Suppressor macrophage treated with lipopolysaccharide for 1 hour (primary cell): ENCODE data around the gene HPCAL4.

Experiments
- DNase-seq, 3 donors: peaks; one replicate each; pipeline ENCODE4 v3.0.0-alpha.2; 2020 to 2022

Gene HPCAL4

DNA sequence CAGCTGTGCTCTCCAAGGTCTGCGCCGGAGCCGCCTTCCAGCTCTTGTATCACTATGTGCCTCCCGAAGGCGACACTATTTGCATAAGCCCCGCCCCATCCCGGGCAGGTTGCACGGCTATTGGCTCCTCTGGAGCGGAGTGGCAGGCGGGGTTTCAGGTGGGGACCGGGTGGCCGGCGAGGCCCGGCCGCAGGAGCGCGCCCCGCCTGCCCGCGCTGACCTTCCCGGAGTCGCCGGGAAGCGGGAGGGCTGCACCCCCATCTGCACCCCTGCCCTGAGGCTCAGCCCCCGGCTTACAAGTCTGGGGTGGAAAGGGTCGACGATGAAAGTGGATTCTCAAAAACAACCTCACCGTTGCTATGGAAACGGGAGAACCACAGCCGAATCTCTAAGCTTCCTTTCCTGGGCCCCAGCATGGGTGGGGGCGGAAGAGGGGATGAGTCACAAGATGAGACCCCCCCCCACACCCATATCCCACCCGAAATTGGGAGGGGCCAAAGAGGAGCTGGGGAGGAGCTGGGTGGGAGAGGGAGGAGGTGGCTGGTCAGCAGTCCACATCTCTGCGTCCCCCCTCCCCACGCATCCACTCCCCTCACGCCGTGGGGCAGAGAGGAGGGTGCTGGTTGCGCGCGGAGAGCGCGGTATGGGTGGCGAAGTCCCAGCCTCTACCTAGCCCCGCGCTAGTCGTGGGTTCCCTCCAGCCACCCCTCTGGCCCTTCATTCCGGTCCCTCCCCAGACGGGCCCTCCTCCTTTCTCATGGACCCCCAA is at the start of gene HPCAL4:
Gene HPCAL4 (minus strand): TSS at position 51 of the 769 bp plus-strand sequence. CDS start 6,830 bp downstream, outside the sequence.
- DNase-seq = peak; percentile 77 to 88 (median 79)

DNA sequence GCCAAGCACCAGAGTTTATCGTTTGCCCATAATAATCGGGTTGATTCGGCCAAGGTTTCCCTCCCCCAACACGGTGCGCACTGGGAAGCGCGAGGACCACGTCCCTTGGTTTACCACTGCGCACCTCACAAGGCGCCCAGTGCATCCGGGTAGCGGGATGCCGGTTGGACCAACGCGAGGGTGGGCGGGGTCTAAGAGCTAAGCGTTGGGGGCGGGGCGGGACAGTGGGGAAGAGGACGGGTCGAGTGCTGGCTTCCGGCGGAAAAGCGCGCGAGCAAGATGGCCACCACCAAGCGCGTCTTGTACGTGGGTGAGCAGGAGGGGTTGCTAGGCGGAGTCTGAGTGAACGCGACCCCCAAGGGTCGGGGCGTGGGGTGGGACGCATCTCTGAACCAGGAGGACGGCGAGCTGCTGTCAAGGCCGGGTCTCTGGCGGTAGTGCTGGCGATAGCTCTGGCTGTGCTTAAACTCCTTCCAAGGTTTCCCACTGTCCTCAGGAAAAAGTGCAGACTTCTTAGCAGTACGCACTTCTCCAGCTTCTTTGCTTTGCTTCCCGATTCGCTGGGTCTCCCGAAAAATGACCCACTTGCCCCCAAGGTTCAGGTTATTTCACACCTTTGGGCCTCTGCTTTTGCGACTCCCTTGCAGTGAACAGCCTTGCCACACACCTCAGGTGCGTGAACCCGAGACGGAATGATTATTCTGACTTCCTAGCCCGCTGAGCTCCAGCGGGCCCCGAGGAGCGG is 47.6 kb upstream of the HPCAL4 start, which contains the start of gene PPIE:
Gene PPIE (plus strand): TSS at position 261 of the 745 bp plus-strand sequence. CDS start 19 bp downstream, at position 280.
- DNase-seq = peak; percentile 89 to 99 (median 98)

DNA sequence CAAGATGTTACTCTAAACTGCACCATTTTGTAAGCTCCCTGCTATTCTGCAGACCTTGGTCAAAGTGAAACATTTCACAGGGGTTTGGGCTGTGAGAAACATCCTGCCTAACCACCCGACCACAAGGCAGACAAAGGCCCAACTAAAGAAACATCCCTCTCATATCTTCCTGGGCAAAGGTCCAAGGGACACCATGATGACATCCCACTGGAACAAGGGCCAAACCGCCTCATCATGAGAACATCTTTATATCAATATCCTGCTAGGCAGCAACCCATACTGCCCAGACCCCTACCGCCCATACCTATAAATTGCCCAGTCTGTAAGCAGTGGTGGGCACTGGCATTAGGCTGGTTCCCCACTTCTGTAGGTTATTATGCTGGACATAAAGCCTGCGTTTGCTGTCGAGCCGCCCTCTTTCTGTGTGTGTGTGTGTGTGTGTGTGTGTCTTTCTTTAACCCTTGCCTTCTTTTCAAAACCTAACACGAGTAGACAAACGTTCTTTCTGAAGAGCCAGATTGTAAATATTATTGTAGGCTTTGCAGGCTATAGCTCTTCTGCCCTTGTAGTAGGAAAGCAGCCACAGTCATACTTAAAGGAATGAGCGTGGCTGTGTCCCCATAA is 46.4 kb upstream of the HPCAL4 start:
- DNase-seq = no peak

DNA sequence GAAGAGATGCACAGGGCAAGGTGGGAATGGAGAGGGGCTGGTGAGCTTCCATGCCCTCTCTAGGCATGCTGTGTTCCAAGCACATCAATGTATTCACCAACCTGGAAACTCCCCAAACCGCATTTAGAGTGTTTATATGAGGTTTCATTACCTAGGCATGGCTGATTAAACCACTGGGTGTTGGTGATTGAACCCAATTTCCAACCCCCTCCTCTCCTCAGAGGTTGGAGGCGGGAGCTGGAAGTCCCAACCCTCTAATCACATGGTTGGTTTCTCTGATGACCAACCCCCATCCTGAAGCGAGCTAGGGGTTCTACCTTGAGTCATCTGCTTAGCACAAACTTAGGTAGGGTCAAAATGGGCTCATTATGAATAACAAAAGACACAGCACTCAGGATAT is 44.5 kb upstream of the HPCAL4 start:
- no peak for DNase-seq

DNA sequence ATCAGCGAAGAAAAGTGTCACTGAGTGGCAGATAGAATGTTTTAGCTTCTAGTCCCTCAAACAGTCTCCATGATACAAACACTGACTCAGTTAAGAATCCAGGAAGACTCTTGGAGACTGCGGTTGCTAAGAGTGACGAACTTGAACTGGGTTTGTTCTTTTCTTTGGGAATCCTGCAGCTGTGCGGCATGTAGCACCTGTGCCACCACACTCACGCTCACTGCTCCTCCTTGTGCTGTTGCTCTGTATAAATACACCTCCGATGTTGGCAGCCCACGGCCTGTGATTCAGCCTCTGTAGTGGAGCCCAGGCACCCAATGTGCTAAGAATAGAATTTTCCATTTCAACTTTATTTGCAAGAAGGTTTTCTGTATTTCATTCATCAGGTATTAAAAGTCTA is 41.9 kb upstream of the HPCAL4 start:
- DNase-seq = no peak

DNA sequence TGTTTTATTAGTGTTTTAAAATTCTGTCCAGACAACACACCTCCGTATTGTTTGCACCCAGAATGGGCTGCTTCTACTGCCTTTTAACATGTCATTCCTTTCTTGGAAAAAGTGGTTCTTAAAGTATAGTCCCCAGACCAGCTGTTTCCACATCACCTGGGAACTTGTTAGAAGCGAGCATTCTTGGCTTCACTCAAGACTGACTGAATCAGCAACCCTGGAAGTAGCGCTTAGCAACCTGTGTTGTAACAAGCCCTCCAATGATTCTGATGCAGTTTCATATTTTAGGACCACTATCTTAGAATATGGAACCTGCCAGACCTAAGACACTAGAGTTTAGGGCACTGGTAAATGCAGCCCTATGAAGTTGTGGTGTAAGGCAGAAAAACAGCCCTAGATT is 41.5 kb upstream of the HPCAL4 start:
- DNase-seq = no peak

DNA sequence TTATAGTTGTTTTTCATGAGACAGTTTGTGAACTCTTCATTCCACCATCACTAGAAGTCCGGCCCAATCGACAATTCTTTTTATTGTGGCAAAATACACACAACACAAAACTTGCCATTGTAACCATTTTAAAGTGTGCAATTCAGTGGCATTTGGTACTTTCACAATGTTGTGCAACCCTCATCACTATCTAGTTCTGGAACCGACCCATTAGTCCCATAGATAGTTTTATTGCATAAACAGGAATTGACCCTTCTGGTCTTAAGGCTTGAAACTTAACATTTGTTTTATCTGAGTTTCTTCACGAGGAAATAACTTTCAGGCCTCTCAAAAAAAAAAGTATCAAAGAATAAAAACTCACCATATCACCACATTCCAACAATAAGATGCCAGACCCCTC is 38.6 kb upstream of the HPCAL4 start:
- no peak for DNase-seq

DNA sequence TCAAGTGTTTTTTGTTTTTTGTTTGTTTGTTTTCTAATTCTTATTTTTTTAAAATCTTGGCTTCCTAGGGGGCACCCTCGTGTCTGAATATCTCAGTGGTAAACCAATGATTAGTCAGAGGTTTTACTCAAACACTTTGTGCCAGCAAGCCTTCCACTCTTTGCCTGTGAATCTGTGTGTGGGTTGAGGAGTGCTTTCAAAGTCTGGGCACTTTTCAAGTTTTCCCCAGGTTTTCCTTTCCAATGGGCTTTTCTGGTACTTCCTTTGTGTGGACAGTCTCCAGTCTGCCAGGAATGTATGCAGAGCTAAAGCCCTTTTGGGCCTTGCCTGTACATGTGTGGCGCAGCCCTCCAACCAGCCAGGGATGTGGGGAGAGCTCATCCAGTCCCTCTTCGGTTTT is 37.8 kb upstream of the HPCAL4 start:
- peak; percentile 28 to 47 (median 33) for DNase-seq

DNA sequence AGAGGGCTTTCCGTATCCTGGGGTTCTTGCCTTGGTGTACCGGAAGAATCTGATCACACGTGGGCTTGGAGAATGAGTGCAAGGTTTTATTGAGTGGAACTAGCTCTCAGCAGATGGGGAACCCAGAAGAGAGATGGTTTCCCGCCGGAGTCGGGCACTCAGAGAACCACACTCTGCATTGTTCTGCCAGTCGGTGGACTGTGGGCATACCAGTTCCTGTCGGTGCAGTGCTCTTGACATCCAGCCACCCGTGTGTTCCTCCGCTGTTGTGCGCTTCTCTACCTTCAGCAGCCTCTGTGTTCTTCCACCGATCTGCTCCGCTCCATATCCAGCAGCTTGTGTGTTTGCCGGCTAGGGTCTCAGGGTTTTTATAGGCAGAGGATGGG is 36.7 kb upstream of the HPCAL4 start:
- DNase-seq = no peak

DNA sequence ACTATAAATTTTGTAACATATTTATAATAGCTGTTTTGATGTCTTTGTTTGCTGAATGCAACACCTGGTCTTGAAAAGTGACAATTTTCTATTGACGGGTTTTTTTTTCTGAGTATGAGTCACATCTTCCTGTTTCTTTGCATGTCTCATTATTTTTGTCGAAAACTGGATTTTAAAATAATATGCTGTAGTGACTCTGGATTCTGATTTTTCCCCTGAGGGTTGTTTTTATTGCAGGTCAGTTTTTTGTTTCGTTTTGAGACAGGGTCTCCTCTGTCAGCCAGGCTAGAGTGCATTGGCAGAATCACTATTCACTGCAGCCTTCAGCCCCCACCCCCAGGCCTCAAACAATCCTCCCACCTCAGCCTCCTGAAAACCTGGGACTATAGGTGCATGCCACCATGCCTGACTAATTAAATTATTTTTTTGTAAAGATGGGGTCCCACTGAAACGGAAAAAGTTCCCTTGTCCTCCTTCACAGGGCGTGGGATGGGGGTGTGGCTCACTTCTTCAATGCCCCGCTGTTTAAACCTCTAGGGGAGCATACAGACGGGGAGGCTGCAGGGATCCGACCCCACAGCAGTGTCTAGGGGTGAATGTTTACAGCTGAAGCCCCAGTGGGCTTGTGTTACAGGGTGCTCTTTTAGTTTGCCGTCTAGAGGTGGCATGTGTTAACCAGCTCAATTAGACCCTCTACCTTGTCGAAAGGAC is 36.1 kb upstream of the HPCAL4 start:
- DNase-seq = peak; percentile 9 to 46 (median 36)

DNA sequence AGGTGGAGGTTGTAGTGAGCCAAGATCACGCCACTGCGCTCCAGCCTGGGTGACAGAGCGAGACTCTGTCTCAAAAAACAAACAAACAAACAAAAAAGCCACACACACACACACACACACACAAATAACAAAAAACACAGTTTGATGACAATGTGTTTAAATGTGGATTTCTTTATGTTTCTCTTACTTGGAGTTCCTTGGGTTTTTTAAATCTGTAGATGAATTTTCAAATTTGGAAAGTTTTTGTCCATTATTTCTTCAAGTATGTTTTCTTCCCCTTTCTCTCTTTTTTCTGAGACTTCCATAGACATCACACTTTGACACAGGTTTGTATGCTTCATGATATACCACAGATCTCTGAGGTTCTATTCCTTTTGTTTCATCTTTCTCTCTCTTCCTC is 35.4 kb upstream of the HPCAL4 start:
- DNase-seq = no peak

DNA sequence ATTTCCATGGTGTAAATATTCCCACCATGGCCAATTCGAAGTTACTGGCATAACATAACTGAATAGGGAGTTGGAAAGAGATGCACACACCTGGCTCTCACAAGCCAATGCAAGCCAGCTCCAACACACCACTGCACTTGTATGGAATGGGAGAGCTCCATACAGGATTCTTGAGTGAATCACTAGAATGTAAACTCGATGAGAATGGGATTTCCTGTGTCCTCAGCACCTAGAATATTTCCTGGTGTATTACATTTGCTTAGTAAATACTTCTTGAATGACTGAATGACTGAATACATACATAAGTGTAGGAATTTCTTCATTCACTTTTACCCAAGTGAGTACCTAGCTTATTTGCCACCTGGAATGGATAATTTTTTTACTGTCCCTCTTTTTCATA is 31.3 kb upstream of the HPCAL4 start:
- DNase-seq = no peak

DNA sequence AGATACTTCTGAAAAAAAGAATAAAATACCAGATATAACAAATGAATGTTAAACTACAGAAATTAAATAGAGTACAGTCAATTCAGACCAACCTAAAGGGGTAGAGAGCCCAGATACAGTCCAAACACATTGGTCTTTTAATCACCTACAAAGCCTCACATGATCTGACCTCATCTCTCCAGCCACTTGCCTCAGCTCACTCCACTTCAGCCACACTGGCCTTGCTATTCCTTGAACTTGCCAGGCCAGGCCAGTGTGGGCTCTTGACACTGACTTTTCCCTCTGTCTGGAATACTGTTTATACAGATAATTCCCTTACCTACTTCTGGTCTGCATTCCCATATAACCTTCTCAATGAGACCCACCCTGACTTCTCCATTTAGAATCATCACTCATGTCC is 30.4 kb upstream of the HPCAL4 start:
- no peak for DNase-seq

DNA sequence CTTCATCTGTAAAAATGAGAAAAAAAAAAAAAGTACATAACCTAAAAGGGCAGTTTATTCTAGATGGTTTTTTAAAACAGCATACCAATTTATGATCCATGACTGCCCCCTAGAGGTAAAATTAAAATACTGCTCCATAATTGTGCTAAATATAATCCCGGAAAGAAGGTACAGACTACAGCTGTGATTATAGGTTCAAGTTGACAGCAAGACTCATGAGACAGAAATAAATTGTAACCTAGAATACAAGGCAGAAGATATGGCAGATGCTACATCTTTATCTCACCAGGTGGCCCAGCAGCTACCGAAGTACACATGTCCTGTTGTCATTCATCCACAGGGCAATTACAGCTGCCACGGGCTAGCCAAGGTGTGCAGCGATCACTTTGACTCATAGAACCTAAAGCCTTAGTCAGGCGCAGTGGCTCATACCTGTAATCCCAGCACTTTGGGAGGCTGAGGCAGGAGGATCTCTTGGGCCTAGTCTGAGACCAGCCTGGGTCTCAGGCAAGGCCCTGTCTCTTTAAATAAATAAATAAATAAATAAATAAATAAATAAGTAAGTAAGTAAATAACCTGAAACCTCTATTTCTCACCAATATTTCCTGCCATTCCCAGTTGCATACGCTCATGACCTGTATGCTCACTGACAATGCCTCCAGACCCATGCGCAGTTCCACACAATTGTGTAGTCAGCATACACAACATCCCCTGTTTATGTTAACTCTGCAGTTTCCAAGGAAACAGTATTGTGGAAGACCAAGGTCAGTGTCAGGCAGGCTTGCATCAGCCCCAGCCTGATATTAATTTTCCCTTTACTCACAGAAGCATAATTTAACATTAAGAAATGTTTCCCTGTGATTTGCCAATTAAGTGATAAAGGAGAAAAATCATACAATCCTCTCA is 29.1 kb upstream of the HPCAL4 start:
- peak; percentile 68 to 89 (median 80) for DNase-seq

DNA sequence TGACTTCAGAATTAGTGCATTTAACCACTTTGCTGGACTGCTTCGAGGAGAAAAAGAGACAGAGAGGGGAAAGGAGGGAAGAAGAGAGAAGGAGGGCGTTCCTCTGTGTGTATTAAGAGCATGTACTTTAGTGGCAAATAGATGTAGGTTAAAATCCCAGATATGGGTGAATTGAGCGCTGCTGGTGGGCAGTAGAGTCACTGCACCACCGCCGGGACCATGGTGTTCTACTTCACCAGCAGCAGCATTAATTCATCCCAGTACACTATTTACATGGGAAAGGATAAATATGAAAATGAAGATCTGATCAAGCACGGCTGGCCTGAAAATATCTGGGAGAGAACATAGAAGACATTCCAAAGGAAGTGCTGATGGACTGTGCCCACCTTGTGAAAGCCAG is 26.6 kb upstream of the HPCAL4 start:
- no peak for DNase-seq

DNA sequence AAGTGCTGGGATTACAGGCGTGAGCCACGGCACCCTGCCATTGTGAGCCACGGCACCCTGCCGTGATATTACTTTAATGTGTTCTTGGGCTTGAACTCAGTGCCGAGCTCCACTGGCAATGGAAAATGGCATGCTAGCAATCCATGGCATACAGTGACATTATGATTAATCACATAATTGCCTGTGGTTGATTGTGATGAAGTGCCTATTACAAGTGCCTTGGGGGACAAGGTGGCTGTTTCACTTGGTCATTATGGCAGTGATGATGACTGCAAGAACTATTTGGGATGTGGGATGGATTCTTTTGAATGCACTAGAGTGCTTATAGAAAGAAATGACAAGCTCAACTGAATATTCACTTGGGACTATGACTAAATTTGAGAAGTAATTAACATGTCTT is 22.3 kb upstream of the HPCAL4 start:
- DNase-seq = no peak

DNA sequence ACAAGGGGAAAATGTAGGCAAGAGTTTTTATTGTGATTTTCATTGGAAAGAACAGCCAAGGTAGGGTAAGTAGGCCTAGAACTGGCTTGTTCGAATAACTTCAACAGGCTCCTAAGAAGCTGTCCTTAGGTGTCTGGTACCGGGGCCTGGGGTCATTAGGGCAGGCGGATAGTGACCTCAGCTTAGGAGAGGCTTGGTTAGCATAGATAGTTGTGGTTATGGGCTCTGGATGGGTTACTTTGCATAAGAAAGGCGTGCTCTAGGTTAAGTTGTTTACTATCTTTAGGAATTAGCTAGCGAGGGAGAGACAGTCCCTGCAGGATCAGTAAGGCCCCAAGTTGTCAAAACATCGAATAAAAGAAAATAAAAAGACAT is 20.7 kb upstream of the HPCAL4 start:
- no peak for DNase-seq

DNA sequence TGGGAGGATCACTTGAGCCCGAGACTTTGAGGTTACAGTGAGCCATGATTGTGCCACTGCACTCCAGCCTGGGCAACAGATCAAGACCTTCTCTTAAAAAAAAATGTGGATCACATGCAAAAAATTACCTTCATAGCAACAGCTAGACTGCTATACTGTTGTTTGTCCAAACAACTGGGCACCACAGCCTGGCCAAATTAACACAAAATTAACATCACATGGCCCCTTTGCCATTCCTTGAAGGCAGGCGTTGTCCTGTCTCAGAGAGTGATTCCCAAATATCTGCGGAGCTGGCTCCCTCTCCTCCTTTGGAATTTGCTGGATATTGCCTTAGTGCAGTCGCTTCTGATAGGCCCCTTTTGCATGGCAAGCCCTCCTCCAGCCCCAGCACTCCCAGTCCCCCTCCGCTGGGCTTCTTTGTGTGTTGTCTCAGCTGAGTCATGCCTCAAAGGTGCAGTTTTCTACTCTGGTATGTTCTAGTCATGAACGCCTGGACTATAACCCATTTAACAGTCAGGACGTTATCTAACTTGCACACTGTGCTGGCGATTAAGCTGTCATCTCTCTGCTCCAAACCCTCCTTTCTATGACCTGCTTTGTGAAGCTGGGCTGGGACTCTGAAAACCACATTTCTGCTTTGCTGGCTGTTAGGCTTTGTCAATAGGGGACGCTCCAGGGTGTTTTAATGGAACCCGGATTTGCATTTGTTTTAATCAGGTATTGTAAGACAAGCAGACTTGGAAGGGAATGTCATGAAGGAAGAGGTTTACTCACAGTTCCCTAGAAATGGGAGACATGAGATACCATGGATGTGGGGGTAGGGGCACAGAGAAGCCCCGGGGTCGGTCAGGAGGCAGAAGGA is 20.1 kb upstream of the HPCAL4 start:
- DNase-seq = no peak

DNA sequence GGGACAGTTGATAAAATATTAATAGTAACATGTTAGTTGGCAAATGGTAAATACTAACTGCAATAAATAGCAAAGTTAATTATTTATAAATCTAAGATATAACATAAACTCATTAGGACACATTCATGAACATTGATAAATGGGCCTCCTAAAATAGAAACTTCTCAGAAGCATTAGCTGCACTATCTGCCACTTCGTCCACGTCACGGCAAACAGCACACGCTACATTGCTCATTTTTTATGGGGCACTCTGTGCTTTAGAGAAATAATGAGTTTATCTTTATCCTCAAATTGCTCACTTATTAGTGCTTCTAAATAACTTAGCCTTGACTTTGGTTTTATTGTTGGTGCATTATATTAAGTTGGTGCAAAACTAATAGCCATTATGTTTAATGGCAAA is 16.3 kb upstream of the HPCAL4 start:
- no peak for DNase-seq

DNA sequence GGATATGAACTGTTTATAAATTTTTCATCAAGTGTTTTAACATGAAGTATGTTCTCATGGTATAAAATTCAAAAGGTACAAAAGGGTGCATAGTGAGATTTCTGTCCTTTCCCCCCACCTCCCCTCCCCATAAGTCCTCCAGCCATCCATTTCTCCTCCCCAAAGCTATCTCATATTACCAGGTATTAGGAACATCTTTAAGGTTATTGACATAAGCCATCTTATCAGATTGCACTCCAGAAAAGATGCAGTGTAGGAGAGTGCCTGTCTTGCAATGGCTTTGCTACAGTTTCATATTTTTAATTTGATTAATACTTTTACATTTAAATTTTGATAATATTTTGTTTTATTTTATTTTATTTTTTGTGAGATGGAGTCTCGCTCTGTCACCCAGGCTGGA is 13.5 kb upstream of the HPCAL4 start:
- no peak for DNase-seq

DNA sequence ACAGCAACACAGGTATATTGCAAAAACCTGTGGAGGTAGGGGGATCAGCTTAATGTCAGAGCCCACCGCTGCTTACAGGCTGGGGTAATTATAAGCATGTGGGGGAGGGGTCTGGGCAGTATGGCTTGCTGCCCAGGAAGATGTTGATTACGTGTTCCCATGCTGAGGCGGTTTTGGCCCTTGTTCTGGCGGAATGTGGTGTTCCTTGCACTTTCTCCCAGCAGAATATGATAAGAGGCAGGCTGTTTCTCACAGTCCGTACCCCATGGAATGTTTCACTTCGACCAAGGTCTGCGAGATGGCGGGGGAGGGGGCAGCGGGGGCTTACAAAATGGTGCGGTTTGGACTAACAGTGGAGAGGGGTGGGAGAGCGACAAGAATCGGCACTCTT is 9.8 kb upstream of the HPCAL4 start:
- DNase-seq = no peak
